Measurements from ENCODE around the gene KLF8. TPM values are rescaled to one million over a fixed set of nuclear protein-coding genes. Genes with fewer than 3 reads are reported as not detected.

KLF8 gene
- total RNA-seq, 1 experiment from 2014 or later, result 1.2 TPM

DNA sequence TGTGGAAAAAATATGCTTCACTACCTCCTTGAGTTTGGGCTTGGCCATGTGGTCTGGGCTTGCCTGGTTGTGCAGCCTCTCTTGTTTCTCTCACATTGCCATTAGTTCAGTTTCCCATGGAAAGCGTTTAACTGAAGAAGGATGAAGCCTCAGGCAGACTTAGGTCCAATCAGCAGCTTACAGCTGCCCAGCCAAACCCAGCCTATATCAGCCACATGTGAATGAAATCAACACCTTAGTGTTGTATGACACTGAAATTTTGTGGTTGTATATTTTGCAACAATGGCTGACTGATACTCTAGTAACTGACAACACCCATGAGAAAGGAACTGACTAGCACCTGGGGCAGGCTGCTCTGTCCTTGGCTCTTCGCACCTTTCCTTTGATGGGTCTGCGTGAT lies 81.2 kb downstream of the KLF8 start:
- no peaks in the 10 kb centered on the region for H3K36me3 ChIP-seq (ENCODE audit: control insufficient read depth in 1 of 2, insufficient read depth in 2 of 2, low read length in 2 of 2)

More for the DNA sequence above, 81.2 kb downstream of the KLF8 start:
- no peak overlapping the region for H2AFZ ChIP-seq (ENCODE audit: low read depth, low read length, poor library complexity, severe bottlenecking)
- ATAC-seq (no peak), DNase-seq (ENCODE audit: low read depth, low spot score) (no peak)
- H3K79me2 ChIP-seq (ENCODE audit: insufficient read depth, low read length), result no peaks in the 10 kb centered on the region
- ChIA-PET CTCF (no interaction called here), POLR2A (no interaction called here), RAD21 (ENCODE audit: low non-redundant PET in 1 of 2, low total read pairs in 2 of 2, uncharacterized antibody in 2 of 2, unreplicated experiment in 2 of 2) (no interaction called here)
- H3K4me1 ChIP-seq (ENCODE audit: control insufficient read depth in 1 of 2, insufficient read depth in 2 of 2, low read length in 2 of 2), result no peaks in the 10 kb centered on the region
- no peaks in the 10 kb centered on the region for H3K9me3 ChIP-seq (ENCODE audit: control insufficient read depth in 1 of 2, insufficient read depth in 1 of 2, low read depth in 1 of 2, low read length in 2 of 2)
- no peaks in the 10 kb centered on the region for H4K20me1 ChIP-seq (ENCODE audit: insufficient read depth)
- no peaks in the 10 kb centered on the region for H3K27me3 ChIP-seq (ENCODE audit: insufficient read depth, low read length)
- no peak overlapping the region for H3K4me3 ChIP-seq (replicated peaks in 1 of 2; ENCODE audit: low read depth in 1 of 2, low read length in 2 of 2)
- TF ChIP-seq POLR2A (IDR thresholded peaks at IDR 0.05; ENCODE audit: borderline replicate concordance, extremely low read depth, insufficient read depth, insufficient read length), result no peak
- TF ChIP-seq CEBPB (IDR thresholded peaks at IDR 0.05; ENCODE audit: low read depth), result no peak
- TF ChIP-seq RAD21 (IDR thresholded peaks at IDR 0.05; ENCODE audit: low read depth), result no peak
- no peak for TF ChIP-seq SIN3A (IDR thresholded peaks at IDR 0.05; ENCODE audit: low read depth)
- TF ChIP-seq ELF1 (IDR thresholded peaks at IDR 0.05; ENCODE audit: borderline replicate concordance, low read depth), result no peak
- TF ChIP-seq ZFX (IDR thresholded peaks at IDR 0.05), result no peak
- TF ChIP-seq TCF7L2 (IDR thresholded peaks at IDR 0.05; ENCODE audit: borderline replicate concordance, extremely low read depth, insufficient read depth, insufficient read length), result no peak
- no peak for TF ChIP-seq MAX (IDR thresholded peaks at IDR 0.05)
- TF ChIP-seq YY1 (IDR thresholded peaks at IDR 0.05; ENCODE audit: extremely low read depth, insufficient replicate concordance, low read depth, low read length), result no peak
- TF ChIP-seq JUND (IDR thresholded peaks at IDR 0.05), result no peak
- no peak for TF ChIP-seq SP1 (IDR thresholded peaks at IDR 0.05; ENCODE audit: low read depth)
- no peak for TF ChIP-seq SRF (IDR thresholded peaks at IDR 0.05; ENCODE audit: low read depth)
- TF ChIP-seq, protein P1, sequence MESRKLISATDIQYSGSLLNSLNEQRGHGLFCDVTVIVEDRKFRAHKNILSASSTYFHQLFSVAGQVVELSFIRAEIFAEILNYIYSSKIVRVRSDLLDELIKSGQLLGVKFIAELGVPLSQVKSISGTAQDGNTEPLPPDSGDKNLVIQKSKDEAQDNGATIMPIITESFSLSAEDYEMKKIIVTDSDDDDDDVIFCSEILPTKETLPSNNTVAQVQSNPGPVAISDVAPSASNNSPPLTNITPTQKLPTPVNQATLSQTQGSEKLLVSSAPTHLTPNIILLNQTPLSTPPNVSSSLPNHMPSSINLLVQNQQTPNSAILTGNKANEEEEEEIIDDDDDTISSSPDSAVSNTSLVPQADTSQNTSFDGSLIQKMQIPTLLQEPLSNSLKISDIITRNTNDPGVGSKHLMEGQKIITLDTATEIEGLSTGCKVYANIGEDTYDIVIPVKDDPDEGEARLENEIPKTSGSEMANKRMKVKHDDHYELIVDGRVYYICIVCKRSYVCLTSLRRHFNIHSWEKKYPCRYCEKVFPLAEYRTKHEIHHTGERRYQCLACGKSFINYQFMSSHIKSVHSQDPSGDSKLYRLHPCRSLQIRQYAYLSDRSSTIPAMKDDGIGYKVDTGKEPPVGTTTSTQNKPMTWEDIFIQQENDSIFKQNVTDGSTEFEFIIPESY (IDR thresholded peaks at IDR 0.05; ENCODE audit: extremely low read depth, insufficient replicate concordance, low read length), result no peak
- TF ChIP-seq POLR2AphosphoS5 (IDR thresholded peaks at IDR 0.05; ENCODE audit: low read depth, low read length), result no peak
- no peak for TF ChIP-seq EGR1 (IDR thresholded peaks at IDR 0.05; ENCODE audit: low read depth)
- TF ChIP-seq ATF3 (IDR thresholded peaks at IDR 0.05), result no peak
- TF ChIP-seq EZH2phosphoT487 (IDR thresholded peaks at IDR 0.05; ENCODE audit: borderline replicate concordance), result no peak
- TF ChIP-seq FOSL1 (IDR thresholded peaks at IDR 0.05; ENCODE audit: low read depth), result no peak
- no peak for TF ChIP-seq CTCF (IDR thresholded peaks at IDR 0.05 in 2 of 3, conservative IDR thresholded peaks at IDR 0.05 in 1 of 3; ENCODE audit: borderline replicate concordance in 1 of 3, insufficient read depth in 1 of 3, low read depth in 2 of 3, low read length in 2 of 3)
- TF ChIP-seq, protein P2, sequence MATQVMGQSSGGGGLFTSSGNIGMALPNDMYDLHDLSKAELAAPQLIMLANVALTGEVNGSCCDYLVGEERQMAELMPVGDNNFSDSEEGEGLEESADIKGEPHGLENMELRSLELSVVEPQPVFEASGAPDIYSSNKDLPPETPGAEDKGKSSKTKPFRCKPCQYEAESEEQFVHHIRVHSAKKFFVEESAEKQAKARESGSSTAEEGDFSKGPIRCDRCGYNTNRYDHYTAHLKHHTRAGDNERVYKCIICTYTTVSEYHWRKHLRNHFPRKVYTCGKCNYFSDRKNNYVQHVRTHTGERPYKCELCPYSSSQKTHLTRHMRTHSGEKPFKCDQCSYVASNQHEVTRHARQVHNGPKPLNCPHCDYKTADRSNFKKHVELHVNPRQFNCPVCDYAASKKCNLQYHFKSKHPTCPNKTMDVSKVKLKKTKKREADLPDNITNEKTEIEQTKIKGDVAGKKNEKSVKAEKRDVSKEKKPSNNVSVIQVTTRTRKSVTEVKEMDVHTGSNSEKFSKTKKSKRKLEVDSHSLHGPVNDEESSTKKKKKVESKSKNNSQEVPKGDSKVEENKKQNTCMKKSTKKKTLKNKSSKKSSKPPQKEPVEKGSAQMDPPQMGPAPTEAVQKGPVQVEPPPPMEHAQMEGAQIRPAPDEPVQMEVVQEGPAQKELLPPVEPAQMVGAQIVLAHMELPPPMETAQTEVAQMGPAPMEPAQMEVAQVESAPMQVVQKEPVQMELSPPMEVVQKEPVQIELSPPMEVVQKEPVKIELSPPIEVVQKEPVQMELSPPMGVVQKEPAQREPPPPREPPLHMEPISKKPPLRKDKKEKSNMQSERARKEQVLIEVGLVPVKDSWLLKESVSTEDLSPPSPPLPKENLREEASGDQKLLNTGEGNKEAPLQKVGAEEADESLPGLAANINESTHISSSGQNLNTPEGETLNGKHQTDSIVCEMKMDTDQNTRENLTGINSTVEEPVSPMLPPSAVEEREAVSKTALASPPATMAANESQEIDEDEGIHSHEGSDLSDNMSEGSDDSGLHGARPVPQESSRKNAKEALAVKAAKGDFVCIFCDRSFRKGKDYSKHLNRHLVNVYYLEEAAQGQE (IDR thresholded peaks at IDR 0.05; ENCODE audit: low read depth), result no peak
- no peak overlapping the region for H3K9ac ChIP-seq (ENCODE audit: low read length)
- H3K9me2 ChIP-seq (ENCODE audit: insufficient read depth), result no peaks in the 10 kb centered on the region
- H3K27ac ChIP-seq (ENCODE audit: low read depth, low read length), result no peak overlapping the region
- no TSS peak for BruUV-seq (replicated peaks)
- no peak overlapping the region for H3K4me2 ChIP-seq (ENCODE audit: low read length)
- intact Hi-C loops (cut with micrococcal nuclease), result no loop called here

All from HCT116 (cell line).